H9 (cell line): ENCODE measurements around the gene PICALM. TPM values are rescaled to one million over a fixed set of nuclear protein-coding genes. Genes with fewer than 3 reads are reported as not detected.

Experiments
- DNase-seq: peaks from one replicate; pipeline ENCODE4 v3.0.0-alpha.2; 2017
- H2AFZ ChIP-seq: one replicate; pipeline ENCODE4 v1.6.1; 2013; ENCODE audit warnings: mild to moderate bottlenecking, low read length, control low read depth, moderate library complexity
- H2AK5ac ChIP-seq: 2 replicates; pipeline ENCODE4 v1.6.1; 2013; ENCODE audit warnings: low read length, control low read depth, mixed read lengths; ENCODE audit not compliant: insufficient read length
- H2BK120ac ChIP-seq: one replicate; pipeline ENCODE4 v1.6.1; 2013; ENCODE audit warnings: low read depth, mild to moderate bottlenecking, low read length, control low read depth, inconsistent platforms; ENCODE audit not compliant: poor library complexity, severe bottlenecking
- H2BK12ac ChIP-seq: 2 replicates; pipeline ENCODE4 v1.6.1; 2013; ENCODE audit warnings: low read length, control low read depth, mixed read lengths, low read depth; ENCODE audit not compliant: insufficient read length
- H2BK15ac ChIP-seq: 2 replicates; pipeline ENCODE4 v1.6.1; 2013; ENCODE audit warnings: low read depth, low read length, control low read depth
- H2BK20ac ChIP-seq: one replicate; pipeline ENCODE4 v1.6.1; 2013; ENCODE audit warnings: low read depth, mild to moderate bottlenecking, low read length, control low read depth, inconsistent platforms; ENCODE audit not compliant: poor library complexity, severe bottlenecking
- H2BK5ac ChIP-seq: 2 replicates; pipeline ENCODE4 v1.6.1; 2013; ENCODE audit warnings: low read length, control low read depth, mixed read lengths; ENCODE audit not compliant: insufficient read length
- H3K14ac ChIP-seq: 2 replicates; pipeline ENCODE4 v1.6.1; 2013; ENCODE audit warnings: low read length, control low read depth; ENCODE audit not compliant: insufficient read depth
- H3K18ac ChIP-seq: 2 replicates; pipeline ENCODE4 v1.6.1; 2013; ENCODE audit warnings: low read depth, mild to moderate bottlenecking, mixed read lengths, low read length, control low read depth; ENCODE audit not compliant: insufficient read length
- H3K23ac ChIP-seq: 2 replicates; pipeline ENCODE4 v1.6.1; 2013; ENCODE audit warnings: low read length, control low read depth, mixed read lengths, low read depth; ENCODE audit not compliant: insufficient read length
- H3K23me2 ChIP-seq: 2 replicates; pipeline ENCODE4 v1.6.1; 2013; ENCODE audit warnings: low read depth, mild to moderate bottlenecking, mixed read lengths, low read length, control low read depth; ENCODE audit not compliant: insufficient read length, poor library complexity, severe bottlenecking
- H3K27ac ChIP-seq: 2 replicates; pipeline ENCODE4 v1.5.1; 2013; ENCODE audit warnings: low read length, control low read depth, mixed read lengths, low read depth; ENCODE audit not compliant: insufficient read length
- H3K27me3 ChIP-seq: 2 replicates; pipeline ENCODE4 v1.6.1; 2013; ENCODE audit warnings: low read length, control low read depth, inconsistent platforms; ENCODE audit not compliant: insufficient read depth
- H3K4ac ChIP-seq: 2 replicates; pipeline ENCODE4 v1.6.1; 2013; ENCODE audit warnings: low read depth, mild to moderate bottlenecking, control low read depth, inconsistent platforms, low read length, moderate library complexity
- H3K4me1 ChIP-seq: 2 replicates; pipeline ENCODE4 v1.6.1; 2013; ENCODE audit warnings: low read length, control low read depth, inconsistent platforms; ENCODE audit not compliant: insufficient read depth
- H3K4me2 ChIP-seq: 2 replicates; pipeline ENCODE4 v1.6.1; 2013; ENCODE audit warnings: low read length, control low read depth, mixed read lengths; ENCODE audit not compliant: insufficient read length, insufficient read depth
- H3K56ac ChIP-seq: 2 replicates; pipeline ENCODE4 v1.6.1; 2013; ENCODE audit warnings: low read depth, mild to moderate bottlenecking, mixed read lengths, low read length, control low read depth; ENCODE audit not compliant: insufficient read length
- H3K79me1 ChIP-seq: 2 replicates; pipeline ENCODE4 v1.6.1; 2013; ENCODE audit warnings: low read depth, mild to moderate bottlenecking, moderate library complexity, low read length, control low read depth, inconsistent platforms; ENCODE audit not compliant: insufficient read depth, poor library complexity, severe bottlenecking
- H3K79me2 ChIP-seq: 2 replicates; pipeline ENCODE4 v1.6.1; 2013; ENCODE audit warnings: low read length, control low read depth, inconsistent platforms; ENCODE audit not compliant: insufficient read depth
- H3K9ac ChIP-seq: 2 replicates; pipeline ENCODE4 v1.6.1; 2013; ENCODE audit warnings: low read length, control low read depth, mixed read lengths; ENCODE audit not compliant: insufficient read length; ENCODE audit errors: extremely low read depth
- H3K9me3 ChIP-seq: one replicate; pipeline ENCODE4 v1.6.1; 2013; ENCODE audit warnings: low read depth, low read length, inconsistent platforms; ENCODE audit not compliant: control insufficient read depth
- H3T11ph ChIP-seq: one replicate; pipeline ENCODE4 v1.6.1; 2013; ENCODE audit warnings: mild to moderate bottlenecking, low read length, control low read depth, inconsistent platforms
- H4K20me1 ChIP-seq: one replicate; pipeline ENCODE4 v1.6.1; 2013; ENCODE audit not compliant: control insufficient read depth, insufficient read length, insufficient read depth
- H4K5ac ChIP-seq: 2 replicates; pipeline ENCODE4 v1.6.1; 2013; ENCODE audit warnings: low read depth, mild to moderate bottlenecking, mixed read lengths, low read length, control low read depth; ENCODE audit not compliant: insufficient read length
- H4K8ac ChIP-seq: replicated peaks from 2 replicates; pipeline ENCODE4 v1.6.1; 2013; ENCODE audit warnings: low read length, control low read depth, mixed read lengths, low read depth; ENCODE audit not compliant: insufficient read length
- H4K91ac ChIP-seq: 2 replicates; pipeline ENCODE4 v1.6.1; 2013; ENCODE audit warnings: low read depth, mild to moderate bottlenecking, moderate library complexity, mixed read lengths, low read length, control low read depth; ENCODE audit not compliant: insufficient read length
- H3K27ac Mint-ChIP-seq, 3 experiments: 2 replicates in 2 of 3; 3 replicates in 1 of 3; pipeline ENCODE4 v1.8.0; 2020 to 2021; ENCODE audit warnings: mixed read lengths in 3 of 3, mild to moderate bottlenecking in 1 of 3, moderate library complexity in 1 of 3
- H3K27me3 Mint-ChIP-seq: 2 replicates; pipeline ENCODE4 v1.8.0; 2021; ENCODE audit warnings: low read depth, mild to moderate bottlenecking, moderate library complexity, mixed read lengths
- H3K36me3 Mint-ChIP-seq, 3 experiments: 2 replicates in 2 of 3; 3 replicates in 1 of 3; pipeline ENCODE4 v1.8.0; 2020 to 2021; ENCODE audit warnings: low read depth in 3 of 3, mixed read lengths in 3 of 3; ENCODE audit not compliant: insufficient read depth in 1 of 3
- H3K4me1 Mint-ChIP-seq, 2 experiments: 2 replicates each; pipeline ENCODE4 v1.8.0; 2020; ENCODE audit warnings: mixed read lengths in 2 of 2
- H3K4me3 Mint-ChIP-seq, 2 experiments: 2 replicates in 1 of 2; 3 replicates in 1 of 2; pipeline ENCODE4 v1.8.0; 2020 to 2021; ENCODE audit warnings: mild to moderate bottlenecking in 2 of 2, mixed read lengths in 2 of 2, moderate library complexity in 1 of 2
- H3K9me3 Mint-ChIP-seq, 2 experiments: 2 replicates in 1 of 2; 3 replicates in 1 of 2; pipeline ENCODE4 v1.8.0; 2020; ENCODE audit warnings: mild to moderate bottlenecking in 2 of 2, mixed read lengths in 2 of 2, moderate library complexity in 1 of 2
- CTCF ChIP-seq: fragments of 200-600 bp; sonication (generic); conservative IDR thresholded peaks from 3 replicates; pipeline ENCODE4 v1.8.0; 2021; ENCODE audit warnings: antibody characterized with exemption, mild to moderate bottlenecking
- WGBS: extraction: QIAGEN DNeasy Blood & Tissue Kit; methylation state at CpG from one replicate; pipeline ENCODE4 v1.1.7; 2013; ENCODE audit warnings: missing lambda C conversion rate, low lambda C conversion rate, mixed read lengths; ENCODE audit not compliant: insufficient read length; ENCODE audit errors: extremely low coverage; 5-methylcytosine and 5-hydroxymethylcytosine counted together
- total RNA-seq: library from RNA; stranded (reverse); gene quantifications from 2 replicates; pipeline ENCODE4 v1.2.1, GENCODE V29; 2021

PICALM gene
- total RNA-seq, 1 experiment from 2014 or later: 76.4 TPM

- Mint-ChIP-seq H3K36me3 (peaks cover 8 to 24% (median 19%) of the 10 kb centered on the region in 3 experiments; a peak in 6 of 7 replicates), H3K27me3 (no peaks in the 10 kb centered on the region), H3K4me1 (no peaks in the 10 kb centered on the region), H3K9me3 (peaks cover 0 to 4% of the 10 kb centered on the region in 2 experiments; a peak in 4 of 5 replicates), H3K4me3 (no peak overlapping the region), H3K27ac (no peak overlapping the region)
- Histone ChIP-seq H4K20me1 (no peaks in the 10 kb centered on the region), H3K27ac (no peak overlapping the region), H3K14ac (no peak overlapping the region), H3K27me3 (no peaks in the 10 kb centered on the region), H4K8ac (no peak overlapping the region), H2AFZ (no peak overlapping the region), H3K23ac (no peak overlapping the region), H4K5ac (no peak overlapping the region), H3K9me3 (no peaks in the 10 kb centered on the region), H2BK20ac (no peak overlapping the region), H3K56ac (no peak overlapping the region), H3K4me2 (no peak overlapping the region), H2BK120ac (no peak overlapping the region), H3K4me1 (no peaks in the 10 kb centered on the region), H3K23me2 (no peaks in the 10 kb centered on the region), H3K79me2 (no peaks in the 10 kb centered on the region), H3K4ac (no peak overlapping the region), H3K9ac (no peak overlapping the region), H3K79me1 (no peaks in the 10 kb centered on the region), H2BK15ac (no peak overlapping the region), H2BK12ac (no peak overlapping the region), H3T11ph (no peak overlapping the region), H4K91ac (no peak overlapping the region), H2BK5ac (no peak overlapping the region), H2AK5ac (no peak overlapping the region), H3K18ac (no peak overlapping the region)
- no peak for DNase-seq
- WGBS: no CpG with 5 or more reads among the region's 8 CpGs
- no peak for TF ChIP-seq CTCF
Measured at GRCh38 chr11:85950317-85951048, 118.4 kb downstream of the PICALM start.
